Measurements from ENCODE around the gene DPP8.

- TF ChIP-seq CTCF (IDR thresholded peaks at IDR 0.05) (peak; percentile 32 to 62), EP300 (IDR thresholded peaks at IDR 0.05) (no peak)
These were observed 116.5 kb downstream of the DPP8 start for GRCh38 chr15:65400760-65401610.

Measured in suprapubic skin (tissue), 3 donors.